Mucosa of descending colon (tissue), 3 donors: Measurements from ENCODE around the gene MAZ. TPM values are rescaled to one million over a fixed set of nuclear protein-coding genes. Genes with fewer than 3 reads are reported as not detected.

Source experiments
- ATAC-seq: fragments of 200-7000 bp; cut with Tn5 transposase; one replicate; pipeline ENCODE4 v1.9.1; 2020; ENCODE audit warnings: mild to moderate bottlenecking, moderate library complexity
- DNase-seq, 3 donors: peaks; one replicate each; pipeline ENCODE4 v3.0.0-alpha.2; 2020
- H3K36me3 ChIP-seq: fragments of 200-600 bp; one replicate; pipeline ENCODE4 v1.8.0; 2021; ENCODE audit warnings: low read depth, mild to moderate bottlenecking
- H3K4me1 ChIP-seq: fragments of 200-600 bp; one replicate; pipeline ENCODE4 v1.8.0; 2021; ENCODE audit warnings: low read depth, mild to moderate bottlenecking
- H3K4me3 ChIP-seq: fragments of 200-600 bp; one replicate; pipeline ENCODE4 v1.8.0; 2021; ENCODE audit warnings: mild to moderate bottlenecking
- H3K9me3 ChIP-seq: fragments of 200-600 bp; one replicate; pipeline ENCODE4 v1.8.0; 2021; ENCODE audit warnings: mild to moderate bottlenecking
- intact Hi-C, 2 donors: fragments of 100-400 bp; cut with DNase I in 1 of 2; cut with micrococcal nuclease in 1 of 2; formaldehyde crosslinking; loops; one replicate each; pipeline versions ENCODE4 v1.11.0 to v1.11.1; 2022; cut with DNase I, micrococcal nuclease
- total RNA-seq, 3 donors: library from RNA; stranded (reverse); fragmentation: NEBNext Ultra II Directional in 2 of 3; extraction: Animal tissue kit (Norgen Biotek cat#: 25700) in 2 of 3; gene quantifications; one replicate each; pipeline versions ENCODE4 v1.2.1 to v1.2.4, GENCODE V29; 2021 to 2023
- TF ChIP-seq, protein P1 (sequence below): fragments of 200-600 bp; IDR thresholded peaks from one replicate; pipeline ENCODE4 v1.8.0; 2022; ENCODE audit warnings: antibody characterized with exemption, mild to moderate bottlenecking
- donor health status: DM: no; HTN: no; CAD: no; lungs with moderate emphysema.
- donor health status: DM: no; HTN: no; CAD: no.
- donor health status: DM: no; HTN: yes; CAD: no.

The MAZ gene
- total RNA-seq, 3 donors from 2014 or later: 224 to 415 (median 225) TPM

DNA sequence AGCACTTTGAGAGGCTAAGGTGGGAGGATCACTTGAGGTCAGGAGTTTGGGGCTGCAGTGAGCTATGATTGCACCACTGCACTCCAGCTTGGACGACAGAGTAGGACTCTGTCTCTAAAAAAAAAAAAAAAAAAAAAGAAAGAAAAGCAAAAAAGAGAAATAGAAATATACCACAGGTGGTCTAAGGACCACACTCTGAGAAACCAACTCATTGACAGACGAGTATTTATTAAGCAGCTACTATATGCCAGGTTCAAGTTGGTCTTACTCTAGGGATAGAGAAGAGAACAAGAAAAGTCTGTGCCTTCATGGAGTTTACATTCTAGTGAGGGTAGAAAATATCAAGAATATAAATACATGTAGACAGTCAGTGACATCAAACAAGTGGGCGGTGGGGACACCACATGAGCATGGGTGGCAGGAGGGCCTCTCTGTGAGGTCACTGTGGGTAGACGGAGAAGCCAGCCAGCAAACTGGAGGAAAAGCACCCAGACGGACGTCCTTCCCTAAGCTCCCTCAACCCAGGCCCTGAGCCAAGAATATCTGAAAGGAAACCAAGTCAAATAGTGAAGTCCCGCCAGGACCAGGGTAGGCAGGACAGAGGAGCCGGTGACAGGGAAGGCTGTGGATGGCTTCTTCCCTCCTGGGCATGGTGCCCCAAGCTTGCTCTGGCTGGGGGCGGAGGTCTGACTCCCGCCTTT lies 52.0 kb downstream of the MAZ start:
- H3K4me1 ChIP-seq: peaks cover 18% of the 10 kb centered on the region
- H3K36me3 ChIP-seq: peaks cover 7% of the 10 kb centered on the region
- no peak for ATAC-seq
- TF ChIP-seq, protein P1, sequence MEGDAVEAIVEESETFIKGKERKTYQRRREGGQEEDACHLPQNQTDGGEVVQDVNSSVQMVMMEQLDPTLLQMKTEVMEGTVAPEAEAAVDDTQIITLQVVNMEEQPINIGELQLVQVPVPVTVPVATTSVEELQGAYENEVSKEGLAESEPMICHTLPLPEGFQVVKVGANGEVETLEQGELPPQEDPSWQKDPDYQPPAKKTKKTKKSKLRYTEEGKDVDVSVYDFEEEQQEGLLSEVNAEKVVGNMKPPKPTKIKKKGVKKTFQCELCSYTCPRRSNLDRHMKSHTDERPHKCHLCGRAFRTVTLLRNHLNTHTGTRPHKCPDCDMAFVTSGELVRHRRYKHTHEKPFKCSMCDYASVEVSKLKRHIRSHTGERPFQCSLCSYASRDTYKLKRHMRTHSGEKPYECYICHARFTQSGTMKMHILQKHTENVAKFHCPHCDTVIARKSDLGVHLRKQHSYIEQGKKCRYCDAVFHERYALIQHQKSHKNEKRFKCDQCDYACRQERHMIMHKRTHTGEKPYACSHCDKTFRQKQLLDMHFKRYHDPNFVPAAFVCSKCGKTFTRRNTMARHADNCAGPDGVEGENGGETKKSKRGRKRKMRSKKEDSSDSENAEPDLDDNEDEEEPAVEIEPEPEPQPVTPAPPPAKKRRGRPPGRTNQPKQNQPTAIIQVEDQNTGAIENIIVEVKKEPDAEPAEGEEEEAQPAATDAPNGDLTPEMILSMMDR: no peak
- intact Hi-C loops: no loop called here
- no peaks in the 10 kb centered on the region for H3K9me3 ChIP-seq
- DNase-seq: no peak
- H3K4me3 ChIP-seq: no peak overlapping the region

DNA sequence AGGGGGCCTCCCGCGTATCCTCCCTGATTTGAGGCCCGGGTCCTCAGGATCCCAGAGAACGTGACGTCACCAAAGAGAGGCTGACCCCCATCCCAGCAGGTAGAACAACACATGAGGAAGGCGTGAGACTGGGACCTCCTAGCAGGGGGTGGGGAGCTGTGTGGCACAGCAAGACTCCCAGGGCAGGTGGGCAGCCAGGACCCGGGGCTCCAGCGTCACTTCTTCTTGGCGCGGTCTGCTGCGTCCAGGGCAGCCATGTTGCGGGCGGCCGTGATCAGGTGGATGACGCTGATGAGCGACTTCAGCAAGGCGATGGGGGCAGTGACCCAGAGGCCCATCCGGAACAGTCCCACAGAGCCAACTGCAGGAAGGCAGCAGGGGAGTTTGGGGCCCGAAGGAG lies 52.6 kb downstream of the MAZ start:
- Histone ChIP-seq H3K9me3 (no peaks in the 10 kb centered on the region), H3K4me3 (no peak overlapping the region), H3K36me3 (peaks cover 7% of the 10 kb centered on the region), H3K4me1 (peaks cover 18% of the 10 kb centered on the region)
- intact Hi-C loops: no loop called here
- ATAC-seq: no peak
- TF ChIP-seq, protein P1: no peak
- no peak for DNase-seq

DNA sequence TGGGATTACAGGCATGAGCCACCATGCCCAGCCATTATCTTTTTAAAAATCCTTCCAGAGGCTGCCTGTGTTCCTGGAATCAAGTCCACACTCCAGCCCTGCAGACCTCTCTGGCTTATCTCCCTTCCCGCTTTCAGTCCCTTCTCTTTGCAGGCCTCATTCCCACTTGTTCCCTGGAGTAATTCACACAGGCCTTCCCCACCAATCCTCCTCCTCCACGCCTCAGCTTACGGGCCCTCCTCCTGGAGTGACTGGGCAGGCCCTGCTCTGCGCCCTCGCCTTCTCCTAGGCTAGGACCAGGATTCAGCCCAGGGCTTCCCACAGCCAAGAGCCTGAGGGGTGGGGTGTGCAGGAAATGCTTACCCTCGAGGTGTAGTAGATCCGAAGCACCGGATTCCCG lies 53.9 kb downstream of the MAZ start:
- intact Hi-C loops: no loop called here
- no peak for ATAC-seq
- Histone ChIP-seq H3K4me1 (peaks cover 18% of the 10 kb centered on the region), H3K9me3 (no peaks in the 10 kb centered on the region), H3K4me3 (no peak overlapping the region), H3K36me3 (peaks cover 7% of the 10 kb centered on the region)
- TF ChIP-seq, protein P1: no peak
- no peak for DNase-seq

Other genes with a start within 250 kb of the MAZ start
- 1 to 10 TPM; 4.4 to 6.0 (median 4.5) TPM for gene SPN, start 143.3 kb upstream of the MAZ start, total RNA-seq
- 10 to 100 TPM; 25.3 to 54.6 (median 25.4) TPM for gene QPRT, start 127.3 kb upstream of the MAZ start, total RNA-seq
- gene C16orf54, start 60.5 kb upstream of the MAZ start, total RNA-seq: 1 to 10 TPM; 1.6 to 3.4 (median 1.7) TPM
- gene ZG16, start 28.3 kb upstream of the MAZ start, total RNA-seq: 100 to 1,000 TPM; 196 to 671 (median 551) TPM
- 10 to 100 TPM; 24.7 to 56.2 (median 53.0) TPM for gene KIF22, start 15.8 kb upstream of the MAZ start, total RNA-seq
- gene PRRT2, start 5.7 kb downstream of the MAZ start, total RNA-seq: 10 to 100 TPM in 1 of 3 donors, under 1 TPM in 2; 0.81 to 15.2 (median 0.94) TPM
- gene PAGR1, start 9.6 kb downstream of the MAZ start, total RNA-seq: 10 to 100 TPM; 15.6 to 25.1 (median 20.5) TPM
- gene MVP, start 13.9 kb downstream of the MAZ start, total RNA-seq: 100 to 1,000 TPM; 307 to 552 (median 529) TPM
- gene CDIPT, start 56.7 kb downstream of the MAZ start, total RNA-seq: 100 to 1,000 TPM in 1 of 3 donors, 10 to 100 TPM in 2; 53.1 to 102 (median 90.5) TPM
- gene SEZ6L2, start 93.0 kb downstream of the MAZ start, total RNA-seq: 1 to 10 TPM; 6.1 to 9.6 (median 7.0) TPM
- 1 to 10 TPM; 1.6 to 1.9 (median 1.8) TPM for gene ASPHD1, start 94.0 kb downstream of the MAZ start, total RNA-seq
- gene KCTD13, start 119.7 kb downstream of the MAZ start, total RNA-seq: 10 to 100 TPM; 22.2 to 25.8 (median 22.9) TPM
- 100 to 1,000 TPM; 116 to 209 (median 130) TPM for gene TMEM219, start 155.6 kb downstream of the MAZ start, total RNA-seq
- 10 to 100 TPM; 46.6 to 53.4 (median 50.5) TPM for gene TAOK2, start 167.3 kb downstream of the MAZ start, total RNA-seq
- 10 to 100 TPM; 11.3 to 21.3 (median 11.9) TPM for gene HIRIP3, start 189.1 kb downstream of the MAZ start, total RNA-seq
- gene INO80E, start 189.7 kb downstream of the MAZ start, total RNA-seq: 10 to 100 TPM; 71.2 to 79.5 (median 78.4) TPM
- 10 to 100 TPM in 1 of 3 donors, 1 to 10 TPM in 2; 5.2 to 16.8 (median 7.5) TPM for gene DOC2A, start 204.5 kb downstream of the MAZ start, total RNA-seq
- gene C16orf92, start 216.7 kb downstream of the MAZ start, total RNA-seq: not detected
- under 1 TPM in 2 of 3 donors, not detected in 1; 0.38 to 0.46 TPM for gene TLCD3B, start 224.7 kb downstream of the MAZ start, total RNA-seq